ENCODE results near the gene RPL27A.

Gene RPL27A

GRCh38 chr11:8699903-8700302 lies 17.3 kb downstream of the RPL27A start:
- peaks cover 11 to 23% of the 10 kb centered on the region in 2 experiments for H3K4me1 ChIP-seq (ENCODE audit: control insufficient read depth in 1 of 2, insufficient read depth in 1 of 2, low read depth in 1 of 2, low read length in 1 of 2)
- H3K36me3 ChIP-seq: no peaks in the 10 kb centered on the region
- no peaks in the 10 kb centered on the region for H3K9me3 ChIP-seq
- no peaks in the 10 kb centered on the region for H3K27me3 ChIP-seq
- H3K27ac ChIP-seq: no peak overlapping the region
- no peak for TF ChIP-seq CTCF (IDR thresholded peaks at IDR 0.05)
- H3K4me3 ChIP-seq (ENCODE audit: low read depth in 1 of 2, low read length in 1 of 2): no peak overlapping the region

- no peaks in the 10 kb centered on the region for H3K9me3 ChIP-seq
- peaks cover 17 to 28% of the 10 kb centered on the region in 2 experiments for H3K4me1 ChIP-seq (ENCODE audit: control insufficient read depth in 1 of 2, insufficient read depth in 1 of 2, low read depth in 1 of 2, low read length in 1 of 2)
- no peak overlapping the region for H3K4me3 ChIP-seq (ENCODE audit: low read depth in 1 of 2, low read length in 1 of 2)
- H3K36me3 ChIP-seq: no peaks in the 10 kb centered on the region
- no peak for TF ChIP-seq CTCF (IDR thresholded peaks at IDR 0.05)
- H3K27ac ChIP-seq: no peak overlapping the region
- no peaks in the 10 kb centered on the region for H3K27me3 ChIP-seq
Observed at GRCh38 chr11:8701891-8702597, 19.5 kb downstream of the RPL27A start.

DNA sequence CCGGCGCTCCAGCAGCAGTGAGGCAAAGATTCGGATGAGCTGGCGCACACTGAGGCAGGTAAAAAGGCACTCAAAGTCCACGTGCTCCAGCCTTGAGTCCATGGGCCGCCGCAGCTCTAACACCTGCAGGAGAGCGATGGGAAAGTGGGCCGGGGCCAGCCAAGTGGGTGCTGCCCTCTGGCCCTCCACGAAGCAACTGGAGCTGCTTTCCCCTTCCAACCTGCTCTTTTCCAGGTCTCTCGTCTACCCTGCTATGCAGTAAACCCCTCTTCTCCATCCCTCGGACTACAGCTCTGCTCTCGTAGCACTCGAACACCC lies 20.0 kb downstream of the RPL27A start:
- TF ChIP-seq CTCF (IDR thresholded peaks at IDR 0.05): no peak
- no peaks in the 10 kb centered on the region for H3K36me3 ChIP-seq
- H3K27ac ChIP-seq: no peak overlapping the region
- no peak overlapping the region for H3K4me3 ChIP-seq (ENCODE audit: low read depth in 1 of 2, low read length in 1 of 2)
- H3K9me3 ChIP-seq: no peaks in the 10 kb centered on the region
- H3K4me1 ChIP-seq (ENCODE audit: control insufficient read depth in 1 of 2, insufficient read depth in 1 of 2, low read depth in 1 of 2, low read length in 1 of 2): peaks cover 17 to 24% of the 10 kb centered on the region in 2 experiments
- H3K27me3 ChIP-seq: no peaks in the 10 kb centered on the region

GRCh38 chr11:8704136-8704535 lies 21.5 kb downstream of the RPL27A start:
- no peaks in the 10 kb centered on the region for H3K27me3 ChIP-seq
- no peaks in the 10 kb centered on the region for H3K36me3 ChIP-seq
- no peak overlapping the region for H3K4me3 ChIP-seq (ENCODE audit: low read depth in 1 of 2, low read length in 1 of 2)
- TF ChIP-seq CTCF (IDR thresholded peaks at IDR 0.05): no peak
- no peaks in the 10 kb centered on the region for H3K9me3 ChIP-seq
- H3K4me1 ChIP-seq (ENCODE audit: control insufficient read depth in 1 of 2, insufficient read depth in 1 of 2, low read depth in 1 of 2, low read length in 1 of 2): peaks cover 17 to 24% of the 10 kb centered on the region in 2 experiments
- peak overlapping the region; percentile 11 for H3K27ac ChIP-seq

DNA sequence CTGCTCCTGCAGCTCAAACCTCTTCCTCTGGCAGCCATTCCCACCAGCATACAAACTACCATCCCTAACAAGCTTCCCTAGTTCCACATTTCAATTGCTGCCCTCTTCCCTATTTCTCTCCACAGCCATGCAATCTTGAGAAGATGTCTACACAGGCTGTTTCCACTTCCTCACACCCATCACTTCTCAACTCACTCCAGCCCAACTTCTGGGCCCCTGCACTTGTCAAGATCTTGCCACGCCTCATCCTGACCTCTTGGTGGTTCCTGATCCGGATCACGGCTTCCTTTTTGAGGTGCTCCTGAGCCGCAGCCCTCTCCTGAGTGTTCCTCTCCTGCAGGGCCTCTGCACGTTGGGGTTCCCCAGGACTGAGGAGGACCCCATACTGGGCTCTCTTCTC lies 22.6 kb downstream of the RPL27A start:
- peaks cover 17 to 18% of the 10 kb centered on the region in 2 experiments for H3K4me1 ChIP-seq (ENCODE audit: control insufficient read depth in 1 of 2, insufficient read depth in 1 of 2, low read depth in 1 of 2, low read length in 1 of 2)
- TF ChIP-seq CTCF (IDR thresholded peaks at IDR 0.05): no peak
- H3K27me3 ChIP-seq: no peaks in the 10 kb centered on the region
- H3K36me3 ChIP-seq: no peaks in the 10 kb centered on the region
- H3K27ac ChIP-seq: peak overlapping the region; percentile 32
- H3K9me3 ChIP-seq: no peaks in the 10 kb centered on the region
- no peak overlapping the region for H3K4me3 ChIP-seq (ENCODE audit: low read depth in 1 of 2, low read length in 1 of 2)
